GM12873 (cell line): ENCODE measurements around the gene DSE.

Source experiments
- TF ChIP-seq, protein P1 (sequence below): IDR thresholded peaks from 2 replicates; pipeline ENCODE4 v1.5.1; 2012; ENCODE audit warnings: low read depth, mild to moderate bottlenecking, moderate library complexity, low read length, control low read depth; ENCODE audit not compliant: insufficient read depth; ENCODE audit errors: missing control alignments

DSE gene

DNA sequence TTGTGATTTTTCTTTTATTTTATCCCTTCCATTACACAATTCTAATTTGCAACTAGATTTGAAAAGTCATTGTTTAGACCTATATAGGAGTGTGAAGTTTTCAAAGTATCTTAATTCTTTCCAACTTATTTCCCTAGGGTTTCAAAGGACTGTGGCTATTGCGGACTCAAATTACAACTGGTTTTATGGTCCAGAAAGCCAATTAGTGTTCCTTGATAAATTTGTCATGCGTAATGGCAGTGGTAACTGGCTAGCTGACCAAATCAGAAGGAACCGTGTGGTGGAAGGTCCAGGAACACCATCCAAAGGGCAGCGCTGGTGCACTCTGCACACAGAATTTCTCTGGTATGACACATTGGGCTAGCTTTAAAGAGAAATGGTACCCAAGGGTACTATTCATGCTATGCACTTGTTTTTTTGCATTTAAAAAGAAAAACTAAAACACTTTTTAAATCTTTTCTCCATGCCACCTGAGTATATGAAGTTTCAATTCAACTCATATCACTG is 62.5 kb downstream of the DSE start:
- TF ChIP-seq, protein P1, sequence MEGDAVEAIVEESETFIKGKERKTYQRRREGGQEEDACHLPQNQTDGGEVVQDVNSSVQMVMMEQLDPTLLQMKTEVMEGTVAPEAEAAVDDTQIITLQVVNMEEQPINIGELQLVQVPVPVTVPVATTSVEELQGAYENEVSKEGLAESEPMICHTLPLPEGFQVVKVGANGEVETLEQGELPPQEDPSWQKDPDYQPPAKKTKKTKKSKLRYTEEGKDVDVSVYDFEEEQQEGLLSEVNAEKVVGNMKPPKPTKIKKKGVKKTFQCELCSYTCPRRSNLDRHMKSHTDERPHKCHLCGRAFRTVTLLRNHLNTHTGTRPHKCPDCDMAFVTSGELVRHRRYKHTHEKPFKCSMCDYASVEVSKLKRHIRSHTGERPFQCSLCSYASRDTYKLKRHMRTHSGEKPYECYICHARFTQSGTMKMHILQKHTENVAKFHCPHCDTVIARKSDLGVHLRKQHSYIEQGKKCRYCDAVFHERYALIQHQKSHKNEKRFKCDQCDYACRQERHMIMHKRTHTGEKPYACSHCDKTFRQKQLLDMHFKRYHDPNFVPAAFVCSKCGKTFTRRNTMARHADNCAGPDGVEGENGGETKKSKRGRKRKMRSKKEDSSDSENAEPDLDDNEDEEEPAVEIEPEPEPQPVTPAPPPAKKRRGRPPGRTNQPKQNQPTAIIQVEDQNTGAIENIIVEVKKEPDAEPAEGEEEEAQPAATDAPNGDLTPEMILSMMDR = no peak

DNA sequence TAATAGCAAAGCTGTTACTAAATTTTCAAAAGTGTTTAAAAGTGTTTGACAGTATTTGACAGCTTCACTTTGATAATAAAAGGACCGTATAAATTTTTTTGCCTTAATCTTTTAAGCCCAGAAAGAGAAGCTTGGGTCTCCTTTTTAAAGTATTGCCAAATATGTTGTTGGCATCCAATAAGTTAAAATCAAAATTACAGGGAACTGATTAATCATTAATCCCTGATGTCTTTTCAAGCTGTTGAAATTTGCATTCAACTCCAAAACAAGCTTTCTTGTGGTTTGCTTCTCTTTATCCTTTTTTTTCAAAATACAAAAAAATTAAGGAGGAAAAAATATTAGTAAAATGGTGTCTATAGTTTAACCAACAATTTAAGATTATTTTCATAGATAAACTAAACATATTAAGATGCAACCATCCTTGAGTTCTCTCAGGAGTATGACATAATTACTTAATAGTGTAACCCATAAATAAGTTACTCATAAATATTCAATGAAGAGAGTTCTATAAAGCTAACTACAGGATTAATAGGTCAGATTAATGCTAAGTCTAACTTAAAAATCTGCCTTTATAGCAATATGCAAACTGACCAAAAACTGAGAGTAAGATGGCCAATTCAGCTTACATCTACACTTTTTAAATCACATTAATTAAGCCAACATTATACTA is 63.4 kb downstream of the DSE start:
- TF ChIP-seq, protein P1 = no peak

DNA sequence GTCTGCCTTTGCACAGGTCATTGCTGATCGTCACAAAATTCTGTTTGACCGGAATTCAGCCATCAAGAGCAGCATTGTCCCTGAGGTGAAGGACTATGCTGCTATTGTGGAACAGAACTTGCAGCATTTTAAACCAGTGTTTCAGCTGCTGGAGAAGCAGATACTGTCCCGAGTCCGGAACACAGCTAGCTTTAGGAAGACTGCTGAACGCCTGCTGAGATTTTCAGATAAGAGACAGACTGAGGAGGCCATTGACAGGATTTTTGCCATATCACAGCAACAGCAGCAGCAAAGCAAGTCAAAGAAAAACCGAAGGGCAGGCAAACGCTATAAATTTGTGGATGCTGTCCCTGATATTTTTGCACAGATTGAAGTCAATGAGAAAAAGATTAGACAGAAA is 65.8 kb downstream of the DSE start:
- TF ChIP-seq, protein P1 = no peak

DNA sequence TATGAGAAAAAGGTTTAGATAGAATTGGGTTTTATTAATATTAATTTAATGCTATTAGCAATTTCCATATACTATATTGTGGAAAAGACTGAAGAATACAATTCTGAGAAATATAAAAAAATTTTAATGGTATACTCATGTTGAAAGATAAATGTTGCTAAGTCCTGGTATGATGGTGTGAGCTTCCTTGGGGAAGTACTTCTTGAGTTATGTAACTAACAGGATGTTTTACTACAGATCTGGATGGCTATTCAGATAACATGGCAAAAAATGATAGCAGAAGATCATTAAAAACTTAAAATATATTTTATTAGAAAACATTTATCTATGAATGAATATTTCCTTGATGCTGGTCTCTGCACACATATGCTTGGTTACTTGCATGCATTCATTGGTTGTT is 66.9 kb downstream of the DSE start:
- TF ChIP-seq, protein P1 = no peak

DNA sequence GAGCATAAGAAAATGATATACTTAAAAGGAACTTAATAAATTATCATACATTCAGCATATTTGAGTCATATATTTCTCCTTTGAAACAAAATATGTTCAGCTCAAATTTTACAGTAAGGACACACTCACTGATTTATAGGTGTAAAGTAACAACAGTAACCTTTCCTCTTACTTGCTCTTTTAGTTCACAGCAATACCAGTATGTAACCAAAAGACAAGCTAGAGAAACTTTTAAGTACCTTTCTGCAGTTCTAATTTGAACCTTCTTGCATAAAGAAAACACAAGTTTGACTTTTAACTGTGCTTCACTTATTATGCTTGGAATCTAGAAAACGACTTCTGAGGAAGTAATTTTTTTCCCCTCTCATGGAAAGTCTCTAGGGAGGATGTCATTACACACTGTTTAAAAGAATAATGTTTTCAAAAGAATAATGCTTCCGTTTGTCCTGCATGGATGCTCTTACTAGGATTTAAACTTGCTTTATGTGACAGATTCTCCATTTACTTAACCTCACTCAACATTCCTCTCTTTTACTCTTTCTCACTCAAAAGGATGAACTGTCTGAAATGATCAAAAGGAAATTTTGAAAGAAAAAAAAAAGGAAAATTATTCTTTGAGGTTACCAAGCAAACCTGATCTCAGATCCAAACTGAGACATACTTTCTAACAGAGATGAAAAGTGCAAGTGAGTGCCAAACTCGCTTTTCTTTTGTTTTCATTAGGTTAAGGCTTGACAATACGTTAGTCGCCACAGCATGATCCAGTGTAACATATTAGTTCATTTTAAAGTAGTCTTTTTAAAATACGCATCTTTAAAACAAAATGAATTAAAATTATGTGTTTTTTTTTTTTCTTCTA is 68.1 kb downstream of the DSE start:
- TF ChIP-seq, protein P1 = no peak

DNA sequence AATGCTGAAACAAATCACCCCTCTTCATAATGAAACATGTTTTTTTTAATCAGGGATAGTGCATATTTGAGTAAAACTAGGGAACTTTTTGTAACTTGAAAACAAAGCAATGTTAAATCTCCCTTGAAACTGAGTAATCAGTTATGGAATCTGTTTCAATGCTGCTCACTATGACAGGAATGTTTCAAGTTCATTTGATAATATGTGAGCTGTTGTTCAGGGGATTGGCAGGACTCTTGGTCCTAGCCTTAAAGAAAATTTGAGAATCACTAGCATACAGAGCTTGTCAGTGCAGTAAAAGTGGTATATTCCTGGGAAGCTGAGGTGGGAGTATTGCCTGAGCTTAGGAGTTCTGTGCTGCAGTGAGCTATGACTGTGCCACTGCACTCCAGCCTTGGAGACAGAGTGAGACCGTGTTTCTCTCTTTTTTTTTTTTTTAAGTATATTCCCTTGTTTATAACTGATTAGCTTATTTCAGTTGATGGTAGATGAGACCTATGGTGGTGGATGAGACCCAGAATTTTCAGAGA is 68.8 kb downstream of the DSE start:
- TF ChIP-seq, protein P1 = no peak

DNA sequence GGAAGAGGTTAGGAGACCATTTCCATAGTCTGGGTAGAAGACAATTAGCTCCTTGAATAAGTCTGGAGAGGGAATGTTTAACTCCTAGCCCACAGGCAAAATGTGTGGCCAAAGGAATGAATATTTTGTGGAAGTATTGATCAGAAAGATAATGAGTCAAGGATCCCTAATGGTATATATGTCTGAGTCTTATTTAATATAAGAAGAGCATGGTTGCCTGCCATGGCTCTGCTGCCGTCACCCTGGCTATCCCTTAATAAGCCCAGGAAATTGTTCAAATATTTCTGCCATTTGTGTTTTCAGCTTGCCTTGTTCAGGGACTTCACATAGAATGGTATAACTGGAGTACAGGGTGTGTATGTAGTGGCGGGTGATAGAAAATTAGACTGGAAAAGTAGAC is 72.4 kb downstream of the DSE start:
- TF ChIP-seq, protein P1 = no peak
